Activated T-helper 17 cell treated with anti-CD3 and anti-CD28 coated beads, Interleukin-2, amount 50 U/mL, for 72 hours (primary cell): ENCODE measurements around the gene ABHD4. TPM values are rescaled to one million over a fixed set of nuclear protein-coding genes. Genes with fewer than 3 reads are reported as not detected.
"Not testable (repeated sequence)": the region's sequence is repeated elsewhere in the genome, so short reads cannot be mapped to it uniquely, and the experiment has no call there.

ENCODE experiments used
- ATAC-seq: fragments of 150-1000 bp; cut with Tn5 transposase; replicated peaks from 2 replicates; pipeline ENCODE4 v1.10.0; 2021; ENCODE audit warnings: mild to moderate bottlenecking, moderate library complexity
- H3K27ac Mint-ChIP-seq: one replicate; pipeline ENCODE4 v1.8.0; 2022; ENCODE audit warnings: mixed read lengths
- H3K27me3 Mint-ChIP-seq: one replicate; pipeline ENCODE4 v1.8.0; 2022; ENCODE audit warnings: mixed read lengths
- H3K36me3 Mint-ChIP-seq: one replicate; pipeline ENCODE4 v1.8.0; 2022; ENCODE audit warnings: low read depth, mild to moderate bottlenecking, mixed read lengths
- H3K4me1 Mint-ChIP-seq: one replicate; pipeline ENCODE4 v1.8.0; 2022; ENCODE audit warnings: mixed read lengths
- H3K4me3 Mint-ChIP-seq: one replicate; pipeline ENCODE4 v1.8.0; 2022; ENCODE audit warnings: mild to moderate bottlenecking, mixed read lengths
- H3K9me3 Mint-ChIP-seq: one replicate; pipeline ENCODE4 v1.8.0; 2022; ENCODE audit warnings: mixed read lengths
- total RNA-seq, 2 donors: library from RNA; stranded (reverse); gene quantifications; one replicate each; pipeline ENCODE4 v1.2.3, GENCODE V29; 2022

Gene ABHD4
- total RNA-seq, 2 donors from 2014 or later = 11.2 to 31.0 TPM

DNA sequence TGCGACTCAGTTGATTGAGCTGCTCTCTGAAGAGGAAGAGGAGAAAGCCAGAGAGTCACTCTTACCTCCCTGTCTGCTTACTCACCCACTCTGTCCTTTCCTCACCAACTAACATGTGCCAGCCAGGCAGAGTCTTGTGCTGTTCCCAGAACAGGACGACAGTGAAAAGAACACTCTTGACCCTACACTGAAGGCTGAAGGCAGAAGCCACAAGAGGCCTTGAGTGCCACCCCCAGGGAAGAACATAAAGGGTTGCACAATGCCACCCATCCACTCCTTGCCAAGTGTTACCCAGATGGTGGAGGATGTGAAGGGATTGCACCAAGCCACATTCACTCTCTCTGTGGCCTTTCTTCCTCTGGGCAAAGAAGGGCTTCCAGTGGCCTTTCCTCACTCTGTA lies 12.8 kb downstream of the ABHD4 start:
- Mint-ChIP-seq H3K27me3 (no peaks in the 10 kb centered on the region), H3K27ac (no peak overlapping the region), H3K36me3 (peaks cover 53% of the 10 kb centered on the region), H3K4me1 (peaks cover 3% of the 10 kb centered on the region), H3K4me3 (no peak overlapping the region), H3K9me3 (no peaks in the 10 kb centered on the region)
- ATAC-seq = no peak

DNA sequence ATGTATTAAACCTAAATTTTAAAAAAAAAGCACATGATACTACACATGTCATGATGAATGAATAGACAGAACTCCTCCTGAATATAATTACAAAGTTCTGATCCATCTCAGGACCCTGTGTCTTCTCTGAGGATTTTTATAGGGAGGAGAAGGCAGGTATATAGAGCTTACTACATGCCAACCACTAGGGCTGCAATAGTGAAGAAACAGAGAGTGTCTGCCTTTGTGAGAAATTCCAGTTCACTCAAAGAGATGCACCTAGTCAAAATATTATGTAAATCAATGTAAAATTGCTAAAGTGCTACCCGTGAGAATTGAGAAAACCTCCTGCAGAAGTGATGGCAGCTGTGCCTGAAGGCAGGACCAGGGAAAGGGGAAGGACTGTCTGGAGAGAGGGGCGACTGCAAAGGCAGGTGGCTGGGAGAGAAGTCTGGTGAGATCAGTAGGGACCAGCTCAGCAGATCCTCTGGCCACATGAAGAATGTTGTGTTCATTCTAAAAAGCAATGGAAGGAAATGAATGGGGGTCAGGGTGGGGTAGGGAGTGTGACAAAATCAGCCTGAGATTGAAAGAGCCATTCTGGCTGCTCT lies 15.1 kb downstream of the ABHD4 start:
- no peaks in the 10 kb centered on the region for H3K27me3 Mint-ChIP-seq
- ATAC-seq = no peak
- peaks cover 30% of the 10 kb centered on the region for H3K36me3 Mint-ChIP-seq
- H3K4me3 Mint-ChIP-seq = no peak overlapping the region
- H3K4me1 Mint-ChIP-seq = peaks cover 3% of the 10 kb centered on the region
- H3K9me3 Mint-ChIP-seq = no peaks in the 10 kb centered on the region
- H3K27ac Mint-ChIP-seq = no peak overlapping the region

DNA sequence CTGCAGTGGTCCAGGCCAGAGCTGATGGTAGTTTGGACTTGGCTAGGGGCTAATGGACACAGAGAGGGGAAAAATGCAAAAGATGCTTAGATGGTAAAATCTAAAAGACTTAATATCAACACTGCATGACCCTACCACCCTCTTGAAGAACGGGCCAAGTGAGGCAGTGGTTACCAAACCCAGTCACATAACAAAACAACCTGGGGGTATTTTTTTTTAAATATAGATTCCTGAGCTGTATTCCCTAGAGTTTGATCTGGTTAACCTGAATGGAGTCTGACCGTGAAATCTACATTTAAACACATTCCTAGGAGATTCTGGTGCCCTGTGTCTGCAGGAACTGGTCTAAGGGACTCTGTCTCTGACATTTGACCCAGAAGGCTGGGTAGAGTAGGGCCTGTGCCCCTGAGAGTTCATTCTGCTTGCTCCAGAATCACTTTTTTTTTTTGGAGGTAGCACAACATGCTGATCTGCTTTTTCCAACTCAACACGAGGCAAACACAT lies 15.7 kb downstream of the ABHD4 start:
- H3K36me3 Mint-ChIP-seq = peaks cover 25% of the 10 kb centered on the region
- no peaks in the 10 kb centered on the region for H3K27me3 Mint-ChIP-seq
- H3K4me1 Mint-ChIP-seq = peaks cover 3% of the 10 kb centered on the region
- H3K27ac Mint-ChIP-seq = no peak overlapping the region
- ATAC-seq = no peak
- no peaks in the 10 kb centered on the region for H3K9me3 Mint-ChIP-seq
- H3K4me3 Mint-ChIP-seq = no peak overlapping the region

DNA sequence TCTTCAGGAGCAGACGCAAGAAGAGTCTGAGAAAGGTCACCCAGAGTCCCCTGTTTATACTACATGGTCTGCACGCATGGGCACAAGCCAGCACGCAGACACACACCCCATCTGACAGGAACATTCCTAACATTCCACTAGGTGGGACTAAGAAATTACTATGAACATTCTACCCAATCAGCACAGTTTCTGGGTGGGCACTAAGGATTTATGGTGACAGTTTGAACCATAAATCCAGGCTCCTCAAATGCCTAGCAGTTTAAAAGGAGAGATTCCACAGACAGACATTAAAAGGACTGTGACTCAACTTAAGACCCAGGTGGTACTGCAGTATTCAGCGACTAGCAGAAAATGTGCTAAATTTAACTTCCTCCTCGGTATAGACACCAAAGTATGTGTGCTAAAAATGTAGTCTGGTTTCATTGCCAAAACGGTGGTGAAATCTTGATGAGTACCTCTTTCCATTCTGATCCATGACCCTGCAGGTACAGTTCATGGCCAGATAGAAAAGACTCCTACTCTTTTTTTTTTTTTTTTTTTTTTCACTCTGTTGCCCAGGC lies 16.2 kb downstream of the ABHD4 start:
- no peaks in the 10 kb centered on the region for H3K9me3 Mint-ChIP-seq
- peak; percentile 28 for ATAC-seq
- no peak overlapping the region for H3K27ac Mint-ChIP-seq
- no peak overlapping the region for H3K4me3 Mint-ChIP-seq
- peaks cover 3% of the 10 kb centered on the region for H3K4me1 Mint-ChIP-seq
- no peaks in the 10 kb centered on the region for H3K27me3 Mint-ChIP-seq
- H3K36me3 Mint-ChIP-seq = peaks cover 21% of the 10 kb centered on the region

DNA sequence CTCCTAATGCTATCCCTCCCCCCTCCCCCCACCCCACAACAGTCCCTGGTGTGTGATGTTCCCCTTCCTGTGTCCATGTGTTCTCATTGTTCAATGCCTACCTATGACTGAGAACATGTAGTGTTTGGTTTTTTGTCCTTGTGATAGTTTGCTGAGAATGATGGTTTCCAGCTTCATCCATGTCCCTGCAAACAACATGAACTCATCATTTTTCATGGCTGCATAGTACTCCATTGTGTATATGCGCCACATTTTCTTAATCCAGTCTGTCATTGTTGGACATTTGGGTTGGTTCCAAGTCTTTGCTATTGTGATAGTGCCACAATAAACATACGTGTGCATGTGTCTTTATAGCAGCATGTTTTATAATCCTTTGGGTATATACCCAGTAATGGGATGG lies 17.7 kb downstream of the ABHD4 start:
- H3K27me3 Mint-ChIP-seq, H3K9me3 Mint-ChIP-seq, H3K4me3 Mint-ChIP-seq, H3K4me1 Mint-ChIP-seq, ATAC-seq, H3K27ac Mint-ChIP-seq, H3K36me3 Mint-ChIP-seq: not testable (repeated sequence)

DNA sequence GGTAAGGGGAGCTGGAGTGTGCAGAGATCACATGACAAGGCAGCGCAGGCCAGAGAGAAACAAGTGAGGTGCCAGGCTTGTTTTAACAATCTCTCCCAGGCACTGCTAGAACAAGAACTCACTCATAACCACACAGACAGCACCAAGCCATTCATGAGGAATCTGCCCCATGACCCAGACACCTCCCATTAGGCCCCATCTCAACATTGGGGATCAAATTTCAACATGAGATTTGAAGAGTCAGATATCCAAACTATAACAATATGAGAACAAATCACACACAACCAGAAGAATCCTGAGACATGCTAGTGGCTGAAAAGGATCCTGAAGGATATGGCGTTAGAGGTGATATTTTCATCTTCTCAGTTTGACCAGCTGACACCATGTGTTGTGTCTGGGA lies 24.2 kb downstream of the ABHD4 start:
- H3K27ac Mint-ChIP-seq = no peak overlapping the region
- no peaks in the 10 kb centered on the region for H3K4me1 Mint-ChIP-seq
- H3K36me3 Mint-ChIP-seq = no peaks in the 10 kb centered on the region
- peaks cover 3% of the 10 kb centered on the region for H3K27me3 Mint-ChIP-seq
- no peak overlapping the region for H3K4me3 Mint-ChIP-seq
- ATAC-seq = no peak
- H3K9me3 Mint-ChIP-seq = no peaks in the 10 kb centered on the region

DNA sequence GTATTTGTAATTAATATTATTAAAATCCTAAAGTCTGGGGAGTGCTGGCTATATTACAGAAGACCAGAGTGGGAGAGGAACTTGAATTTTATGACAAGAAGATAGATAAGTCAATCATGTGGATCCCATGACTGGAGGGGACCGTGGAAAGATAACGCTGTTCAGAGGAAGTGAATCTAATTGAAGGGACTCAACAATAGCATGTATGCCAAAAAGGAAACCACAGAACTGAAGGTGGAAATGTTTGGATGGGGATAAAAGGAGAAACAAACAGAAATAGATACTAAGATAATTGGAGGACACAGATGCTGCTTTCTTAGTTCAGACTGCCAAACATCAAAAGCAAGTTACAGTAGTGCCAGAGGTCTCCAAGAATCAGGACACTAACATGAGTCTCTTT lies 24.9 kb downstream of the ABHD4 start:
- ATAC-seq = no peak
- Mint-ChIP-seq H3K27me3 (peaks cover 3% of the 10 kb centered on the region), H3K36me3 (no peaks in the 10 kb centered on the region), H3K9me3 (no peaks in the 10 kb centered on the region), H3K27ac (no peak overlapping the region), H3K4me3 (no peak overlapping the region), H3K4me1 (no peaks in the 10 kb centered on the region)

DNA sequence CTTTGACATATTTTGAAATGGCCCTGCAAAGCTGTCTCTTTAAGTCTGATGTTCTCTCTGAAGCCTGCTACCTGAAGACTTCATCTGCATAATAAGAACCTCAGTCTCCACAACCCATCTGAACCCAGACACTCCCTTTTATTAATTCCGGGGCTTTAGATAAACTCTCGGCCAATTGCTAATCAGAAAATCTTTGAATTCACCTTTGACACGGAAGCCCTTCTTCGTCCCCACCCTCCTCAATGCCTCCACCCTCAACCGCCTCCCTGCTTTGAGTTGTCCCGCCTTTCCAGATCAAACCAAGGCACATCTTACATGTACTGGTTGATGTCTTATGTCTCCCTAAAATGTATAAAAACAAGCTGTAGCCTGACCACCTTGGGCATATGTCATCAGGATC lies 28.5 kb downstream of the ABHD4 start:
- Mint-ChIP-seq H3K27ac (no peak overlapping the region), H3K9me3 (peaks cover 8% of the 10 kb centered on the region), H3K4me3 (no peak overlapping the region), H3K36me3 (no peaks in the 10 kb centered on the region), H3K4me1 (no peaks in the 10 kb centered on the region), H3K27me3 (peaks cover 22% of the 10 kb centered on the region)
- ATAC-seq = no peak

DNA sequence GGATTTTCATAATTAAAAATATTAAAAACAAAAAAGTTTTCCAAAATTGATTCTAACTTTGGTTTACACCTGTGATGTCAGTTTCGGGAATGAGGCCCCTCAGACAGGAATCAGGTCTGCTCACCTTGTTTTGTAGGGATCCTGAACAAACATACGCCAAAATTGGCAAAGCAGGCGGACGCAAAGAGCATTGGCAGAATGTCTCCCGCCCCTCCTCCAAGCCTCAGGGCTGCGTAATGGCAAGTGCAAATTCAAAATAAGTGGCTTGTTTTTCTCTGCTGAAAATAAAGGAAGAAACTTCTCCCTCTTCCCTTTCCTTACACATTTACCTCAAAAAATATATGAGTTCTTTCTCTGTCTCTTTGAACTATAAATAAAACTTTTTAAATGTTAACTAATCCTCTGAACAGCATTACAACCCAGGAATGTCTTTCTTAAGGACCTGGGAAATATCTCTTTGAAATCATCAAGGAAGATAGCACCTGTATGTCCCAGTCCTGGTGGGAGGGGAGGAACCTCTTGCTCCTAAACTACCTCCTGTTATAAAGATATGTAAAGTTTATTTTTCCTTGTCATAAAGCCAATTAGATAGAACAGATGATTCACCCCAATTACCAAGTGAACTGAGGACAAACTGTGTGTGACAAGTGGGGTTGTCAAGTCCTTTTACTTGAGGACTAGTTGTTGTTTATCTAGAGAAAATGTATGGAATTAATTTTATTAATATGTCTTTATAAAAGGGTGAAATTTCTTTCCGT lies 29.6 kb downstream of the ABHD4 start:
- no peak overlapping the region for H3K4me3 Mint-ChIP-seq
- H3K27me3 Mint-ChIP-seq = peaks cover 22% of the 10 kb centered on the region
- H3K4me1 Mint-ChIP-seq = no peaks in the 10 kb centered on the region
- no peak overlapping the region for H3K27ac Mint-ChIP-seq
- ATAC-seq = no peak
- no peaks in the 10 kb centered on the region for H3K36me3 Mint-ChIP-seq
- H3K9me3 Mint-ChIP-seq = peaks cover 8% of the 10 kb centered on the region

DNA sequence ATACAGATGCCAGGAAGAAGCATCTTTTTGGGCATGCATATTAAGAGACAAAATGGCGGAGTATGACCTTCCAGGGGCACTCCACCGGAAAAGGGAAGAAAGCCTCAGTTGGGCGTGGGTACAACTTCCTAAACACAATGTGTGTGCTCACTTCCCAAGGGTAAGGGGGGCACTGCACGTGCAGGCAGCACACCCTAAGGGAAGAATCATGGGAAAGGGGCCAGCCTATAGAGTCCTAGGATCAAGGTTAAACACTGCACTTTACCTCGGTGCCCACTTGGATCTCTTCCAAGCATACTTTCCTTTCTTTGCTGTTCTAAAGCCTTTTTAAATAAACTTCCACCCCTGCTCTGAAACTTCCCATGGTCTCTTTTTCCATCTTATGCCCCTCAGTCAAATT lies 31.3 kb downstream of the ABHD4 start:
- H3K9me3 Mint-ChIP-seq = peaks cover 8% of the 10 kb centered on the region
- no peak overlapping the region for H3K4me3 Mint-ChIP-seq
- no peaks in the 10 kb centered on the region for H3K4me1 Mint-ChIP-seq
- H3K27ac Mint-ChIP-seq = peak overlapping the region; percentile 46
- no peaks in the 10 kb centered on the region for H3K36me3 Mint-ChIP-seq
- ATAC-seq = no peak
- H3K27me3 Mint-ChIP-seq = peaks cover 22% of the 10 kb centered on the region

DNA sequence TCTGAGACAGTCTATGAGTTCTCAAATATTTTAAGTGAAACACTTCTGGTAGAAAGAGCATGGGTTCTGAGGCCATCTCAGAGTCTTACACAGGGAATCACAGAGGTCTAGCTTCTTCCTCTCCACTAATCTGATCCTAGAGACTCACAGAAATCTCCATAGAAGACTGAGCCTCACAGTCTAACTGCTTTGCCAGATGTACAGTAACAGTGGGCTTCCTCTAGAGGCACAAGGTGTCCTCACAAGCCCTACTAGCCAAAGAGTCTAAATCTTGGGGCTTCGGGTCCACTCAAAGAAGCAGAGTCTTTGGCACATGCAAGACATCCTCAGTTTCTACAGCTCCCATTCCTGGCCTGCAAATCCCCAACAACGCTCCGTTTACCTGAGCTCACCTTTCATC lies 32.0 kb downstream of the ABHD4 start:
- no peak overlapping the region for H3K4me3 Mint-ChIP-seq
- no peaks in the 10 kb centered on the region for H3K36me3 Mint-ChIP-seq
- H3K27me3 Mint-ChIP-seq = peaks cover 22% of the 10 kb centered on the region
- H3K9me3 Mint-ChIP-seq = peaks cover 8% of the 10 kb centered on the region
- H3K4me1 Mint-ChIP-seq = no peaks in the 10 kb centered on the region
- H3K27ac Mint-ChIP-seq = no peak overlapping the region
- no peak for ATAC-seq

DNA sequence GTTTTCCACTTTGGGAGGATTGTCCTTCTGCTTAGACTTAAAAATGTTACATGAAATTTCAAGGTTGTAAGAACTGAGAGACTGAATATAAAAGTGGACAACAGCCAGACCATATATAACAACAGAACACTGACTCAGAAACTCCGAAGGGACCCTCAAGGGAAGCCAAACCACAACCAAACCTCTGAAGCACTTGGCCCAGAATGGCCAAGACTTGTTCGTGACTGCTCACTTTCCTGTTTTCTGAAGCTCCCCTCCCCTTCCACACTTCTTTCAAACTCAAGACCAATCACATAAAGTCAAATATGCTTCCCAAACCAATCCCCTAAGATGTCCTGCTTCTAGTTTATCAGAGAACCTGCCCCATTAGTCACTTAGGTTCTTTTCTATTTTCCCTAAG lies 32.4 kb downstream of the ABHD4 start:
- peaks cover 8% of the 10 kb centered on the region for H3K9me3 Mint-ChIP-seq
- H3K27me3 Mint-ChIP-seq = peaks cover 22% of the 10 kb centered on the region
- no peak for ATAC-seq
- H3K4me1 Mint-ChIP-seq = no peaks in the 10 kb centered on the region
- no peaks in the 10 kb centered on the region for H3K36me3 Mint-ChIP-seq
- H3K27ac Mint-ChIP-seq = no peak overlapping the region
- H3K4me3 Mint-ChIP-seq = no peak overlapping the region

DNA sequence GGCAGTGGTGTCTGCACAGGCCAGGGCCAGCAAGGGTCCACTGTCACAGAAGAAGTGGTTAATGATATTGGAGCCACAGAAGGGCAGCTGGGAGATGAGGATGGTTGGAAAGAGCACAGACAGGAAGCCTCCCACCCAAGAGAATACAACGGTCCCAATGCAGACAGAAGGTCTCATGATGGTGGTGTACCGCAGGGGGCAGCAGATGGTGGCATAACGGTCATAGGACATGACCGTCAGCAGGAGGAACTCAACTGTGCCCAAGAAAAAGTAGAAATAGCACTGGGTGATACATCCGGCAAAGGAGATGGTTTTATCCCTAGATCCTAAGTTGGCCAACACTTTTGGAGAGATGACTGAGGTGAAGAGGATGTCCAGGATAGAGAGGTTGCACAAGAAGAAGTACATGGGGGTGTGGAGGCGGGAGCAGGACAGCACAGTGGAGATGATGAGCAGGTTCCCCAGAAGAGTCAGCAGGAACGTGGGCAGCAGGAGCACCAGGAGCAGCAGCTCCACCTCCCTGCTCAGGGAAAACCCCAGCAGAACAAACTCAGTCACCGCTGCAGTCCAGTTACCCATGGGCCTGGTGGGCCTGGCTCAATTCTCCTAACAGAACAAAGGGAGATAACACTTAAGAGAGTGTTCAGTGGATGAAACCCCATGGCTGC lies 36.3 kb downstream of the ABHD4 start:
- H3K27ac Mint-ChIP-seq = no peak overlapping the region
- H3K4me3 Mint-ChIP-seq = no peak overlapping the region
- ATAC-seq = no peak
- peaks cover 8% of the 10 kb centered on the region for H3K9me3 Mint-ChIP-seq
- H3K4me1 Mint-ChIP-seq = no peaks in the 10 kb centered on the region
- H3K27me3 Mint-ChIP-seq = peaks cover 14% of the 10 kb centered on the region
- no peaks in the 10 kb centered on the region for H3K36me3 Mint-ChIP-seq

DNA sequence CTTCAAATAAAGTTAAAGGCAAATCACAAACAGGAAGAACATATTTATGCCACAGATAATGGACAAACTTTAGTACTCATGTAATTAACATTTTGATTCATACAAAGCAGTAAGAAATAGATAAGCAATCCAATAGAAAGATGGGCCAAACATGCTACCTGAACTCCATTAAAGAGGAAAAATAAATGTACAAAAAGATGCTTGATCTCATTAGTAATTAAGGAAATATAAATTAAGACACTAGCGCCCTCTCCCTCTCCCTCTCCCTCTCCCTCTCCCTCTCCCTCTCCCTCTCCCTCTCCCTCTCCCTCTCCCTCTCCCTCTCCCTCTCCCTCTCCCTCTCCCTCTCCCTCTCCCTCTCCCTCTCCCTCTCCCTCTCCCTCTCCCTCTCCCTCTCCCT lies 37.9 kb downstream of the ABHD4 start:
- H3K4me1 Mint-ChIP-seq, H3K27ac Mint-ChIP-seq, H3K27me3 Mint-ChIP-seq, H3K9me3 Mint-ChIP-seq, H3K4me3 Mint-ChIP-seq, ATAC-seq, H3K36me3 Mint-ChIP-seq: not testable (repeated sequence)

DNA sequence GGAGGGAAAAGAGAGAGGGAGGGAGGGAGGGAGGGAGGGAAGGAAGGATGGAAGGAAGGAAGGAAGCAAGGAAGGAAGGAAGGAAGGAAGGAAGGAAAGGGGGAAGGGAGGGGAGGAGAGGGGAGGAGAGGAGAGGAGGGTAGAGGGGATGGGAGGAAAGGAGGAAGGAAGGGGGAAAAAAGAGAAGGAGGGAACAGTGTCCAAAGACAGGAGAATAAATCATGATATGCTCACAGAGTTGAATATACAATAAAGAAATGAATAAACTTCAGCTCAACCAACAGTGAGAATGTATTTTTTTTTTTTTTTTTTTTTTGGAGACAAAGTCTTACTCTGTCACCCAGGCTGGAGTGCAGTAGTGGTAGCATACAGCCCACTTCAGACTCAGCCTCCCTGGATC lies 42.1 kb downstream of the ABHD4 start:
- no peaks in the 10 kb centered on the region for H3K27me3 Mint-ChIP-seq
- no peaks in the 10 kb centered on the region for H3K9me3 Mint-ChIP-seq
- no peak overlapping the region for H3K4me3 Mint-ChIP-seq
- no peaks in the 10 kb centered on the region for H3K36me3 Mint-ChIP-seq
- ATAC-seq = no peak
- H3K27ac Mint-ChIP-seq = no peak overlapping the region
- no peaks in the 10 kb centered on the region for H3K4me1 Mint-ChIP-seq
